ENCODE results near the gene CASQ2. TPM values are rescaled to one million over a fixed set of nuclear protein-coding genes. Genes with fewer than 3 reads are reported as not detected.

Gene CASQ2
- total RNA-seq, 1 donor from 2014 or later = not detected

DNA sequence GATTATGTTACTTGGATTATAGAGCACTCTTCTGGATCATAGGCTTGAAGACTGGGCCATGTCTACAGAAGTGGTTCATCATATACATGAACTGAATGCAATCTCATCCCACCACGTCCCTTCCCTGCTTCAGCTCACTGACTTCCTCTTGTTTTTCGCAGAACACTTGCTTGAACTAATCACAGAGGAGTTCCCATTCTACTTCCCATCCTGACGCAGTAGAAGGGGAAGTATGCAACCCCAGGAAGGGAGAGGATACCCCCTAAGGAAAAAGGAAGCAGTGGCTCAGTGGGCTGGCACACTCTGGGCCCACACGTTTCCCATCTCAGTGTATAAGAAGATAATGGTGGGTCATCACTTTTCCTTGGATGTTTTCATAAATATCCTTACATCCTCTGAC lies 36.2 kb downstream of the CASQ2 start:
- Mint-ChIP-seq H3K27ac (ENCODE audit: unreplicated experiment) (no peak overlapping the region), H3K27me3 (ENCODE audit: unreplicated experiment) (peaks cover 1% of the 10 kb centered on the region)
- TF ChIP-seq, protein P1, sequence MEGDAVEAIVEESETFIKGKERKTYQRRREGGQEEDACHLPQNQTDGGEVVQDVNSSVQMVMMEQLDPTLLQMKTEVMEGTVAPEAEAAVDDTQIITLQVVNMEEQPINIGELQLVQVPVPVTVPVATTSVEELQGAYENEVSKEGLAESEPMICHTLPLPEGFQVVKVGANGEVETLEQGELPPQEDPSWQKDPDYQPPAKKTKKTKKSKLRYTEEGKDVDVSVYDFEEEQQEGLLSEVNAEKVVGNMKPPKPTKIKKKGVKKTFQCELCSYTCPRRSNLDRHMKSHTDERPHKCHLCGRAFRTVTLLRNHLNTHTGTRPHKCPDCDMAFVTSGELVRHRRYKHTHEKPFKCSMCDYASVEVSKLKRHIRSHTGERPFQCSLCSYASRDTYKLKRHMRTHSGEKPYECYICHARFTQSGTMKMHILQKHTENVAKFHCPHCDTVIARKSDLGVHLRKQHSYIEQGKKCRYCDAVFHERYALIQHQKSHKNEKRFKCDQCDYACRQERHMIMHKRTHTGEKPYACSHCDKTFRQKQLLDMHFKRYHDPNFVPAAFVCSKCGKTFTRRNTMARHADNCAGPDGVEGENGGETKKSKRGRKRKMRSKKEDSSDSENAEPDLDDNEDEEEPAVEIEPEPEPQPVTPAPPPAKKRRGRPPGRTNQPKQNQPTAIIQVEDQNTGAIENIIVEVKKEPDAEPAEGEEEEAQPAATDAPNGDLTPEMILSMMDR (IDR thresholded peaks at IDR 0.05; ENCODE audit: unreplicated experiment) = no peak

DNA sequence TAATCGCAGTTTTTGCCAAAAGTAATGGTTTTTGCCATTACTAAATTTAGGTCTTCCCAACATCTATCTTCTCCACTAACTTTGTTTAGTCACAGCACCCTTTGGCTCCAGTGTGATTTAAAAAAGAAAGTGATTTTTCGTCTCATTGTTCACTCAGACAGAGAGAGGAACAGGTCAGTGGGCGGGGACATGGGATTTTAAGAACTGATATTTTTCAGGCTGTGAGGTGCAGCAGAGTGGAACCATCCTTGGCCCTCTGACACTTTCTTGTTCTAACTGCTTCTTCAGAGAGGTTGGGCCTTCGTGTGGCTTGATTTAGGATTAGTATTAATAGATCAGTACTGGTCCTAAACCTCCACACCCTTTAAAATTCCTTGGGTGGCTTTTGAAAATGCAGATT lies 38.8 kb downstream of the CASQ2 start:
- Mint-ChIP-seq H3K27ac (ENCODE audit: unreplicated experiment) (no peak overlapping the region), H3K27me3 (ENCODE audit: unreplicated experiment) (peaks cover 1% of the 10 kb centered on the region), H3K4me3 (ENCODE audit: unreplicated experiment) (no peak overlapping the region), H3K36me3 (ENCODE audit: low read depth, unreplicated experiment) (no peaks in the 10 kb centered on the region), H3K4me1 (ENCODE audit: unreplicated experiment) (peaks cover 46% of the 10 kb centered on the region), H3K9me3 (ENCODE audit: unreplicated experiment) (no peaks in the 10 kb centered on the region)
- TF ChIP-seq, protein P1 (IDR thresholded peaks at IDR 0.05; ENCODE audit: unreplicated experiment) = no peak
- DNase-seq (ENCODE audit: low spot score) = no peak

More for the DNA sequence above, 36.2 kb downstream of the CASQ2 start:
- Mint-ChIP-seq H3K9me3 (ENCODE audit: unreplicated experiment) (no peaks in the 10 kb centered on the region), H3K4me3 (ENCODE audit: unreplicated experiment) (no peak overlapping the region), H3K4me1 (ENCODE audit: unreplicated experiment) (peaks cover 22% of the 10 kb centered on the region), H3K36me3 (ENCODE audit: low read depth, unreplicated experiment) (no peaks in the 10 kb centered on the region)
- DNase-seq (ENCODE audit: low spot score) = no peak

DNA sequence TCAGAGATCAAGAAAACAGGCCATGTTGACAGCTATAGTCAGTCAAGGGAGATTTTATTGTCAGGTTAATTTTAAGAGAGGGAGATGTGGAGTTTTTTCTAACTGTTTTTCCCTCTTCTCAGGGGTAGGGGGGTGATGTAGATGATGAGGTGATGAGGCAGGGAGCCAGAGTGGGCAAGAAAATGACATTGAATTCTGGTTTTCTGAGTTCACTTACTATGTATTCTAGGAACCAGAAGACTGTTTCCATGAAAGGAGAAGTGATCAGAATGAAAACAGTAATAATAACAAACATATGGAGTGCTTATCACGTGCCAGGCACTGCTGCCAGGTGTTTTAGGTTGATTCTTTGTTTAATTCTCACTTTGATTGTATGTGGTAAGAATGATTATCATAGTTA lies 40.2 kb downstream of the CASQ2 start:
- TF ChIP-seq, protein P1 (IDR thresholded peaks at IDR 0.05; ENCODE audit: unreplicated experiment) = no peak
- Mint-ChIP-seq H3K36me3 (ENCODE audit: low read depth, unreplicated experiment) (no peaks in the 10 kb centered on the region), H3K4me3 (ENCODE audit: unreplicated experiment) (no peak overlapping the region), H3K9me3 (ENCODE audit: unreplicated experiment) (no peaks in the 10 kb centered on the region), H3K4me1 (ENCODE audit: unreplicated experiment) (peaks cover 55% of the 10 kb centered on the region), H3K27ac (ENCODE audit: unreplicated experiment) (no peak overlapping the region), H3K27me3 (ENCODE audit: unreplicated experiment) (no peaks in the 10 kb centered on the region)
- DNase-seq (ENCODE audit: low spot score) = no peak

DNA sequence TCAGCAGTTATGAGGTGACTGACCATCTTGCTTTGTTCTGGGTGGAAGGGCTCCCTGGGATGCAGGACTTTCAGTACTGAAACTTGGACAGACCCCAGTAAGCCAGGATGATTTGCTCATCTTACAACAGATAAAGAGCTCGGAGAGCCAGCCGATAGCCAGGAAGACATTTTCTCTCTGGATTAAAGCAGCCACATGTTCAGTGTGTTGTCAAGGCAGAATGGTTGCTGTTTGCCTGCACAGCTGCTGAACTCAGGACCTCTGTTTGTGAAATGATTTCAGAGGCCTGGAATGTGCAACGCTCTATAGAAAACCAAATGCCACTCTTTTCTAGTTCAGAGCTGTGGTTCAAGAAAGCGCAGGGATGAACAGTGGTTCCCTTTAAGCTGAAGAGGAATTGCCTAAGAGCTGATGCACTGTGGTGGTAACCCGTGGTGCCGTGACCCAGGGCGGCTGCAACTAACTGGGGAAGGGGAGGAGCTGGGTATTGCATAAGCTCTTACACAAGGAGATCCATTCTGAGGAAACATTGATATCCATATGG lies 40.7 kb downstream of the CASQ2 start:
- H3K27ac Mint-ChIP-seq (ENCODE audit: unreplicated experiment) = no peak overlapping the region
- peaks cover 55% of the 10 kb centered on the region for H3K4me1 Mint-ChIP-seq (ENCODE audit: unreplicated experiment)
- no peaks in the 10 kb centered on the region for H3K27me3 Mint-ChIP-seq (ENCODE audit: unreplicated experiment)
- no peak overlapping the region for H3K4me3 Mint-ChIP-seq (ENCODE audit: unreplicated experiment)
- H3K9me3 Mint-ChIP-seq (ENCODE audit: unreplicated experiment) = no peaks in the 10 kb centered on the region
- no peak for DNase-seq (ENCODE audit: low spot score)
- TF ChIP-seq, protein P1 (IDR thresholded peaks at IDR 0.05; ENCODE audit: unreplicated experiment) = no peak
- no peaks in the 10 kb centered on the region for H3K36me3 Mint-ChIP-seq (ENCODE audit: low read depth, unreplicated experiment)

DNA sequence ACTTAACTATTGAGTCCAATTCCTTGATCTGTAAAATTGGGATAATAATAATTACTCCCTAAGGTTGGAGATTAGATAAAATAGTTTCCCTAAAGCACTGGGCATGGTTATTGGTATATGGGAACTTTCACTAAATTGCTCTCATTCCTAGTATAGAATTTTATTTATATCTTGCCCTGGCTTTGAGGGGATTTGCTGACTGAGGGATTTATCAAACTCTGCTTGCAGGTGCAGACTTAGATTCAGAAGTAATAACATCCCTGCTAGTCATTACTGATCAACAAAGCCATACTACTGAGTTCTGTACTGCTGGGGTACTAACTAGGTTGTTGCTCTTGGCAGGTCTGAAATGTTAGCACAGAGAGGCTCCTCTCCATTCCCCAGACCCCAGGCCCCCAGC lies 41.9 kb downstream of the CASQ2 start:
- H3K9me3 Mint-ChIP-seq (ENCODE audit: unreplicated experiment) = no peaks in the 10 kb centered on the region
- peak overlapping the region; percentile 91 for H3K27ac Mint-ChIP-seq (ENCODE audit: unreplicated experiment)

More for the DNA sequence above, 41.9 kb downstream of the CASQ2 start:
- TF ChIP-seq, protein P1 (IDR thresholded peaks at IDR 0.05; ENCODE audit: unreplicated experiment) = no peak
- no peak overlapping the region for H3K4me3 Mint-ChIP-seq (ENCODE audit: unreplicated experiment)
- H3K4me1 Mint-ChIP-seq (ENCODE audit: unreplicated experiment) = peaks cover 46% of the 10 kb centered on the region
- no peaks in the 10 kb centered on the region for H3K27me3 Mint-ChIP-seq (ENCODE audit: unreplicated experiment)
- no peak for DNase-seq (ENCODE audit: low spot score)
- no peaks in the 10 kb centered on the region for H3K36me3 Mint-ChIP-seq (ENCODE audit: low read depth, unreplicated experiment)

Data from endothelial cell (in vitro differentiated cells).